NCI-H1048 (cell line): ENCODE data around the gene OXCT2.
"Not testable (repeated sequence)": the region's sequence is repeated elsewhere in the genome, so short reads cannot be mapped to it uniquely, and the experiment has no call there.

Experiments used
- DNase-seq: peaks from one replicate; lab custom pipeline; 2025; lab: John Stamatoyannopoulos, UW

The OXCT2 gene

DNA sequence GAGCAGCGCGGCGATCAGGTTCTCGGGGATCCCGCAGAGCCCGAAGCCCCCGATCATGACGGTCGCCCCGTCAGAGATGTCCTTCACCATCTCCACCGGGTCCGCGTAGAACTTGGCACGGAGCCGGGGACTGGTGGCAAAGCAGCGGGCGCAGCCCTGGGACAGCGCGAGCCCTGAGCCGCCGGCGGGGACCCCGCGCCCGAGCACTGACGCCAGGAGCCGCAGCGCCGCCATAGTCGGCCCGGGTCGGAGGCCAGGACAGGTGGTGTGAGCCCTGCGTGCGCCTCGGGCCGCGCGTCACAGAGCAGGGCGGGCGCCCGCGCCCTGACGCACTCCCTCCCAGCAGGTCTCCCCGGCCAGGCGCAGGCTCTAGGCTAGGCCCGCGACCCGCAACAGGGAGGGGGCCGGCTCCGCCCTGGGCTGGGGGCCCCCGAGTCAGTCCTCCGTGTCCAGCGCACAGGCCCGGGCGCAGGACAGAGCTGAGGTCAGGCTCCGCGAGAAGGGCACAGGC lies at the start of gene OXCT2:
Gene OXCT2 (minus strand): TSS at position 327 of the 511 bp plus-strand sequence. CDS start 93 bp downstream, at position 234.
- not testable (repeated sequence) for DNase-seq

DNA sequence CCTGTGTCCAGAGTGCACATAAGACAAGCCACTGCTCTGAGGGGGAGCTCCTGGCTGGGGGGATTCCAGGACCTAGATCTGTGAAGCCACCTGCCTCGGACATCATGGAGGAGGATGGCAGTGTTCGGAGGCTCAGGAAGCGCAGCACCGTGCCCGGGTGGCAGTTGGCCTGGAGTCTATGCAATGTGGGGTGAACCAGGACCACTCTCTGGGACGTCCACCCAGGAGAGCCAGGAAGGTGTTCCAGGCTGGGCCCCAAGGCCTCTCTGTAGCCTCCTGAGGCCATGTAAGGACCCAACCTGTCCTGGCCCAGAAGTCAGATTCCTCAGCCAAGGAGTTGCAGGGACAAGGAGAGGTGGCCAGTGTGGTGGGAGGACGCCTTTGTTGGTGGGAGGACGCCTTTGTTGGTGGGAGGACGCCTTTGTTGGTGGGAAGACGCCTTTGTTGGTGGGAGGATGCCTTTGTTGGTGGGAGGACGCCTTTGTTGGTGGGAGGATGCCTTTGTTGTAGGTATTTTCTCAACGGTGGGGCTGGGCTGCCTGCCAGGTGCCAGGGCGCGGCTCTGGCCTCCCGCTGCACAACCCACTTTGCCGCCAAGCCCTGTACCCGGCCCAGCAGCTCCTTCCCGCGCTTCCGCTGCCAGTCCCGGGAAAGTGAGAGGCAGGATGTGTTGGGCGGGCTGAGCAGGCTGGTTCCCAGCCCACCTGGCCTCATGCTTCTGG lies 48.1 kb upstream of the OXCT2 start:
- DNase-seq = no peak

DNA sequence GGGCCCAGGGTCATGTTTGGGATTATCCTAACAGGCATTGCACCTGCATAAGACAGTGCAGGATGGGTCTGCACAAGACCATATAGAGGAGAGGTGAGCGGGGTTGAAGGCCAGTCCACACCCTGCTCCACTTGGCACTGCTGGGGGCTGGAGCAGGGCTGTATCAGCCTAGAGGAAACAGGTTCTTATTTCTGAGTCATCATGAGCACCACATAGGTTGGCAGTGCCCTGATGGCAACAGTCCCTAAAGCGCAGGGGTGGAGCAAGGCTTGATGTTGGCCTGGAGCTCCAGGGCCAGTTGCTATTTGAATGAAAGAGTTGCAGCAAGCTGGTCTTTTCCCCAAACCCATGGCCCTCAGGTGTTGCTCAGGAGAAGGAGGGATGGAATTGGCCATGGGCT lies 47.3 kb upstream of the OXCT2 start:
- no peak for DNase-seq

DNA sequence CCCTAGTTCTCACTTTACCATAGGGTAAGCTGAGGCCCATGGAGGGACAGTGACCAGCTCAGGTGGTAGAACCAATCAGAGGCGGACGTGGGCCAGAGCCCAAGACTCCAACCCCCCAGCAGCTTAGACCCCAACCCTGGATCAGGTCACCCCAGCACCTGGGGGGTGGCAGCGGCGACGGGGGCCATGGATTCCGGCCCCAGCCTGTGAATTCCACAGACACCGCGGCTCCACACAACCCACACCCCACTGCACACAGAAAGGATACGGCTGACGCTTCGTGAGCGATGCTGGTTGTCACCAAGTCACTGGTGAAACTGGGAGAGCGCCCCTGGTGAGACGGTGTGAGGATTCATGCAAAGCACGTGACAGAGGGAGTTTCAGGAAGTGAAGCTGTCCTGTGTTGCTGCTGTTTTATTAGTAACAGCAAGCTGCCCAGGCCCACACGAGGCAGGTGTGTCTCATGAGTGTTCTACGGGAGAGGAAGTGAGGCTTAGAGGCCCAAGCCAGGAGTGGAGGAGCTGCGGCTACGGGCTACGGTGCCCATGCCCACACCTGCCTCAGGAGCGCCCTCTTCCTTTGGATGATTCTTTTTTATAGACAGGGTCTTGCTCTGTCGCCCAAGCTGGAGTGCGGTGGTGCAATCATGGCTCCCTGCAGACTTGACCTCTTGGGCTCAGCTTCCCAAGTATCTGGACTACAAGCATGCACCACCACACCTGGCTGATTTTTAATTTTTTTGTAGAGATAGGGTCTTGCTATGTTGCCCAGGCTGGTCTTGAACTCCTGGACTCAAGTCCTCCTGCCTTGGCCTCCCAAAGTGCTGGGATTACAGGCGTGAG lies 46.2 kb upstream of the OXCT2 start:
- not testable (repeated sequence) for DNase-seq

DNA sequence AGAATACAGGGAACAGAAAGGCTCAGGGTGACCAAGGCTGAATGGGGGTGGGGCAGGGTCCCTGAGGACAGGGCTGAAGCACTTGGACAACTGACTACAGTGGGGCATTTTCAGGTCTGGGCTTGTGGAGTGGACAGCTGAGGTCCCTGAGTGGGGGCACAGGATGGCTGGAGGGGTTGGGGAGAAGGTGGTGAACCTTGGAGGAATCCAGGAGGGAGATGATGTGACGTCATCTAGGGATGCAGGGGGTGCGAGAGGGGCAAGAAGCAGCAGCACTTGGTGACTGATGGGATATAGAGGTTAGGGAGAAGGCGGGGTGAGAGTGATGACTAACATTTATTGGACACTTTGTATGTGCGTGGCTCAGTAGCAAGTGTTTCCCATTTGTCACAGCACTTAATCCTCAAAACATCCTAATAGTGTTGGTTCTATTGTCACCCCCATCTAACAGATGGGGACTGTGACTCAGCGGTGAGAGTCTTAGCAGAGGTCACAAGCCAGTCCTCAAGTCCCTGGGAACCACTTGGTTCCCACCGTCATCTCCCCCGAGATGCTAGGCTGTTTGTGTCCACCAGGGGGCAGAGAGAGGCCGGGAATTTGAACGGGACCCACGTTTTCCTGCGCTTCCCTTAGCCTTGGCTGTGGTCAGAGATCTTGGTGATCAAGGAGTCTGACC lies 45.4 kb upstream of the OXCT2 start:
- DNase-seq = no peak

DNA sequence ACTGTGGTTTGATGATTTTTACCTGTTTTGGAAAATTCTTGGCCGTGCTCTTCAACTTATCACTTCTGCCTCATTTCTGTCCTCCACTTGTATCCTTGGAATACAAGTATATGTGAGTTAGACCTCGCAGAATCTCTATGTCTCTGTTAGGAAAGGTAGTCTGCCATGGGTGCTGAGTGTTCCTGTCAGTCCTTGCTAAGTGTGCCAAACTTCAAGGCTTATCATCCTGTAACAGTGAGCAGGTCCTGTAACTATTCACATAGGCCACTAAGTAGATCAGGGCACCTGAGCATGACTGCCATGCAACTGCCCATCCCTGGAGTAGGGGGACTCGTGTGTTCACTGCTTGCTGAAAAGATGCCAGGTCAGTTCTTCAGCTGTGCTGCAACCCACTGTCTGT lies 41.8 kb upstream of the OXCT2 start:
- DNase-seq = no peak

DNA sequence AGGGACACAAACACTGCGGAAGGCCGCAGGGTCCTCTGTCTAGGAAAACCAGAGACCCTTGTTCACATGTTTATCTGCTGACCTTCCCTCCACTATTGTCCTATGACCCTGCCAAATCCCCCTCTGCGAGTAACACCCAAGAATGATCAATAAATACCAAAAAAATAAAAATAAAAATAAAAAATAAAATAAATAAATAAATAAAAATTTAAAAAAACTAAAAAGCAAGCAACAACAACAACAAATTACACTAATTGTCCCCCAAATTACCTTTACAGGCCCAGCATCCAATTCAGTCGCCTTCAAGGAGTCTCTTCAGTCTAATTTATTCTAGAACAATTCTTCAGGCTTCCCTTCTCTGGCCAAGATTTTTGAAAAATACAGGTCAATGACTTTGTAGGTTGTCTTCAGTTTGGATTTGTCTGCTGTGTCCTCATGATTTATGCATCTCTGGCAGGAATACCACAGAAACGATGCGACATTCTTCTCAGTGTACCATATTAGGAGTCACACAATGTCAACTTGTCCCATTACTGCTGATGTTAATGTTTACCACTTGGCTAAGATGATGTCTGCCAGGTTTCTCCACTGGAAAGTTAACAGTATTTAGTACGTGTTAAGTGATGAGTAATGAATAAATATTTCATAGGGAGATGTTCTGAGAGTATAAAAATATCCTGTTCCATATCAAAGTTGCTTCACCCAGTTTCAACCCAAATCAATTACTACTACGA lies 37.8 kb upstream of the OXCT2 start:
- no peak for DNase-seq

DNA sequence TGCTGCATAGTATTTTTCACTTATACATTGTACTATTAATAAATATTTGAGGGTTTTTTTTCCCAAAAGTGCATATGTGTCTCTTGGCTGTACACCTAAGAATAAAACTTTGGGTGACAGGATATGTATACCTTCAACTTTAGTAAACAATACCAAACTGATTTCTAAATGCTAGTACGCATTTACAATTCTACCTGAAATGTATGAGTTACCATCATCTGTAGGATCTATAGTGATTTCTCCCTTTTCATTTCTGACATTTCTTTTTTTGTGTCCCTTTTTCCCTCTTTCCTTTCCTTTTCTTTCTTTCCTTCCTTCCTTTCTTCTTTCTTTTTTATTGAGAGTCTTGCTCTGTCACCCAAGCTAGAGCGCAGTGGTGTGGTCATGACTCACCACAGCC lies 34.2 kb upstream of the OXCT2 start:
- DNase-seq = no peak

DNA sequence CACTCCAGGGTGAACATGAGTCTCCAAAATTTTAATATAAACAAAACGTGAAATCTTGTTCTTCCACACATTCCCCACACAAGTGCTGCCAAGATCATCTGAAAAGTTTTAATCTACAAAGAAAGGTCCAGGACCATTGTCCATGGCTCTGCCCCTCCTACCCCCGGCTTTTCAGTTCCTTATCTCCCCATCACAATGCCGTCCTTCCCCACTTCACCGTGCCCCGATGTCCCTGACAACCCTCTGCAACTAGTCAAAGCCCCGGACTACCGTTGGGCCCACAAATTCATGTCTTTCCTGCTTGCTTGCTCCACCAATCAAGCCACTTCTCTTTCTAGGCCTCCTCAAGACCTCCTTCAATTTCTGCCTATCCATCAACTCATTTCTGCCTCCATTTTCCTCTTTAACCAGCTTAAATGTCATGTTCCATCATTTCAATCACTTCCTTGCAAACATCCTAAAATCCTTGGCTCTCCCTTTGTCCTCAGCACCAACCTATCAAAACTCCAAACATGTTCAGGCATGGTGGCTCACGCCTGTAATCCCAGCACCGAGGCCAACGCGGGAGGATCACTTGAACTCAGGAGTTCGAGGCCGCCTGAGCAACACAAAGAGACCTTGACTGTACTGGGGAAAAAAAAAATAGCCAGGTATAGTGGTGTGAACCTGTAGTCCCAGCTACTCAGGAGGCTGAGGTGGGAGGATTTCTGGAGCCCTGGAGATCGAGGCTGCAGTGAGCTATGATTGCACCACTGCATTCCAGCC lies 31.5 kb upstream of the OXCT2 start:
- no peak for DNase-seq

DNA sequence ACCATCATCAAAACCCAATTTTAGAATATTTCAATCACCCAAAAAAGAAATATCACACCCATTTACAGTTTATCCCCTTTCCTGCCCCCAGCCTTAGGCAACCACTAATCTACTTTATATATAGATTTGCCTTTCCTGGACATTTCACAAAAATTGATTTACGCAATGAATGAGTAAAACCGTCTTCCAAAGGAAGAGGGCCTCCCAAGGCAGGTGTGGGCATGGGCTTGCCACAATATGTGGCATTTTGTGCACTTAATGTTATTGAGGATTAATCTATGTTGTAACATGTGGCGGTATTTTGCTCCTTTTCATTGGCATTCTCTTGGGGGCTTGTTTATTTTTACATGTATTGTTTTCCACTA lies 29.3 kb upstream of the OXCT2 start:
- DNase-seq = no peak

DNA sequence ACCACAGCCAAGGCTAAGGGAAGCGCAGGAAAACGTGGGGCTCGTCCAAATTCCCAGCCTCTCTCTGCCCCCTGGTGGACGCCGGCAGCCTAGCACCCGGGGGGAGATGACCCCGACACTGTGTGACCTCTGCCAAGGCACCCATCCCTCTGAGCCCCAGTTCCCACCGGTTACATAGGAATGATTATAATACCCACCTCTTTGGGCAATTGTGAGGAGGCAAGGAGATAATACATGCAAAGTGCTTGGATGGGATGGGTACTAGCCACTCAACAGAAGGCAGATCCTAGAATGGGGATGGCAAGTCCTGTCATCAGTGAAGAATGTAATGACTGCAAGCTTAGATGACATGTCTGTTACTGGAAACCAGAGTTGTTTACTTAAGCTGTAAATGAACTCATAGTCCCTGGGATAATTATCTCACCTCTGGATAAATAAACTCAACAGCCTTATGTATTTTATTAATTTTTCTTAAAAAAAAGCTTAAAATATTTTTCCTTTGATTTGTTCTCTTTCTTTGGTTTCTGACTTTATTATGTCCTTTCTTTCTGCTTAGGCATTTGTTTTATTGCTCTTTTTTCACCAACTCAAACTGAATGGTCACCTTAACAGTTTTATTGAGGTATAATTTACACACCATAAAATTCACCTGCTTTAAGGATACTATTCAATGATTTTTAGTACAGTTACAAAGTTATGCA lies 28.8 kb upstream of the OXCT2 start:
- DNase-seq = no peak

DNA sequence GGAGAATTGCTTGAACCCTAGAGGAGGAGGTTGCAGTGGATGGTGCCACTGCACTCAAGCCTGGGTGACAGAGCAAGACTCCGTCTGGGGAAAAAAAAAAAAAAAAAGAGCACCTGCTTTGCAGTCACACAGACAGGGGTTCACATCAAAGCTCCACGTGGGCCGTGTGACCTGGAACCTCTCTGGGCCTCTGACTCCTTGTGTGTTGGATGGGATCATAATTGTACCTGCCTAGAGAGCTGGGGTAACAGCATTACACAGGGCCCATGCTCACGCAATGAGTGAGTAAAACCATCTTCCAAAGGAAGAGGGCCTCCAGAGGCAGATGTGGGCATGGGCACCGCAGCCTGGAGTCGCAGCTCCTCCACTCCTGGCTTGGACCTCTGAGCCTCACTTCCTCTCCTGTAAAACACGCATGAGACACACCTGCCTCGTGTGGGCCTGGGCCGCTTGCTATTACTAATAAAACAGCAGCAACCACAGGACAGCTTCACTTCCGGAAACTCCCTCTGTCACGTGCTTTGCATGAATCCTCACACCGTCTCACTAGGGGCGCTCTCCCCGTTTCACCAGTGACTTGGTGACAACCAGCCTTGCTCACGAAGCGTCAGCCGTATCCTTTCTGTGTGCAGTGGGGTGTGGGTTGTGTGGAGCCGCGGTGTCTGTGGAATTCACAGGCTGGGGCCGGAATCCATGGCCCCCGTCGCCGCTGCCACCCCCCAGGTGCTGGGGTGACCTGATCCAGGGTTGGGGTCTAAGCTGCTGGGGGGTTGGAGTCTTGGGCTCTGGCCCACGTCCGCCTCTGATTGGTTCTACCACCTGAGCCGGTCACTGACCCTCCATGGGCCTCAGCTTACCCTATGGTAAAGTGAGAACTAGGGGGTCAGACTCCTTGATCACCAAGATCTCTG lies 28.0 kb upstream of the OXCT2 start:
- DNase-seq = not testable (repeated sequence)

DNA sequence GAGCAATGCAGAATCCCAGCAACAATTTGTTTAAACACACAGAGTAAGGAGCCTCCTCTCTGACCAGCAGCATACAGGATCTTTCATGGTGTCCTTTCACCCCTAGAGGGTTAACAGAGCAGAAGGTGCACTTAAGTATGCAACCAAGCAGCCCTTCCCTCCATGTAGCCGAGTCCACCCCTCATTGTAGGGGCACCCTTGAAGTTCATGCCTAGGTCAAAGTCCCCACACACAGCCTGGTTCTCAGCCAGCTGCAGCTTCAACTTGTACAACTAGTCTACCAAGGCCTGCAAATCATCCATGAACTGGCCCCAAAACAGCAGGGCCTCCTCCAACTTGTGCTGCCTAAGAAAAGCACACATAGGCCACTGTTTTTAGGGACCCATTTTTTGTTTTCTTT lies 24.5 kb upstream of the OXCT2 start:
- no peak for DNase-seq

DNA sequence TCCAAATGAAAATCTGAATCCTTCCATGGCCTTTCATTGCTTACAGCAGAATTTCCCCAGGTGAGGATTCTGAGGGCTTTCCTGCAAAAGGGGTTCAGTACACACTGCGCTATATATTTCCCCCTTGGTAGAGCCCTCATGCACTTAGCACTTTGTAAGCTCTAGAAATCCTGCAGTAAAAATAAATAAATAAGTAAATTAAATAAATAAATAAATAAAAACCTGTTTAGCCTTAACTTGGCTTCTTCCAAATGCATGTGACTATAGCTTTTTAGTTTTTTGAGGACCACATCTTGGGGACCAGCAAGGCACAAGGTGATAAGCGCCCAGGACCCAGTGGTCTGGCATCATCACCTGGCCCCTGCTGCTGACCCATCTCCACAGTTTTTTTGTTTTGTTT lies 20.7 kb upstream of the OXCT2 start:
- no peak for DNase-seq

DNA sequence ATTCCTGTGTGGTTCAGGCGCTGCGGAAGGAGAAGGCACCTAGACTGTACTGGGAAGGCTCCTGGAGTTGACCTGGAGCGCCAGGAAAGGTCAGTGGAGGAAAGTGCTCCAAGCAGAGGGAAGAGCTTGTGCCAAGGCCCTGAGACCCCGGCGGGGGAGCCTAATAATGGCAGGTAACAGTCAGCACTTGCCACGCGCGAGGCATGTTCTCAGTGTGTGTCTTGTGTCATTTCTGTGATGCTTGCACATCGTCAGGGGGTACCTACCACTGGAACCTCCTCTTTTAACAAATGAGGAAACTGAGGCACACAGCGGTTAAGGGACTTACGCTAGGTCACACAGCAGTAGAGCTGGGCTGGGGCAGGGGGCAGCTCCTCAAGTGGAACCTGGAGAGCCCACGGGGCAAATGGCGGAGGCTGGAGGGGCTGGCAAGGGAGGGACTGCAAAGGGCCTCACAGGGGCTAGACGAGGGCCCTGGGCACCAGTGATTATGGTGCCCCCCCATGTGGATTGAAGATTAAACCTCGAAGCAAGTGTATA lies 18.5 kb upstream of the OXCT2 start:
- DNase-seq = no peak

DNA sequence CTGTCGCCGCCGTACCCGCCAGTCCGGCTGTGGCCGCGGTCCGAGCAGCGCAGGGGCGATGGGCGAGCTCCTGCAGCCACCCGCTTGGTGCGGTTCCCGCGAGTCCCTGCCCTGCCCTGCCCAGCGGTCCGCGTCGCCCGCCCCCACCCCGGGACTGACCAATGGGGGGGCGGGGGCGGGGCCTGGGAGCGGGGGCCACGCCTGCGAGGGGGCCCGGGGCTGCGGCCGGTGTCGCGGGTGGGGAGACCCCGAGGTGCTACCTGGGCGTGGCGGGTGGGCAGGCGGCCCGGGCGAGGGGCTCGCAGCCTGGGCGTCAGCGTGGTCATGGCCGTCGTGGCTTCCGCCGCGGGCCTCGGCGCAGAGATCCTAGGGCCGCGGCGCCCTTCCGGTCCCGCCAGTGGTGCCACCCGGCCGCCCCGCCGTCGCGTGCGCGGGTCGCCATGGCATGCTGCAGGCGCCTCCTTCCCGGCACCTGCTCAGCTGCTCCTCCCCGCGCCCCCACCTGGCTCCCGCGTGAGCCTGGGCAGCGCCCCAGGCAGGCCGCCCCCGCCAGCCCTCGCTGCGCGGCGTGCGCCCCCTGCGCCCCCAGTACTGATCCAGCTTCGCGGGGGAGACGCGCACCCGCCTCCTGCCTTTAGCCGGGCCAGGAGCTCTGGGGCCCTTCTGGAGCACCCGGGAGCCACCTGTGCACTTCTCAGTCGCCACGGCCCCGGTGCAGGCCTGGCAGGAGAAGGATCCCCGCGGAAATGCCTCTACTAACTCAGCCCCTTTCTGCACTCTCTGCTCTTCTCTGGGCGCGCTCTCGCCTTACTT lies 17.8 kb upstream of the OXCT2 start, which contains the start of gene BMP8B:
Gene BMP8B (minus strand): TSS at position 108 of the 813 bp plus-strand sequence. CDS start 380 bp downstream, outside the sequence.
- no peak for DNase-seq

DNA sequence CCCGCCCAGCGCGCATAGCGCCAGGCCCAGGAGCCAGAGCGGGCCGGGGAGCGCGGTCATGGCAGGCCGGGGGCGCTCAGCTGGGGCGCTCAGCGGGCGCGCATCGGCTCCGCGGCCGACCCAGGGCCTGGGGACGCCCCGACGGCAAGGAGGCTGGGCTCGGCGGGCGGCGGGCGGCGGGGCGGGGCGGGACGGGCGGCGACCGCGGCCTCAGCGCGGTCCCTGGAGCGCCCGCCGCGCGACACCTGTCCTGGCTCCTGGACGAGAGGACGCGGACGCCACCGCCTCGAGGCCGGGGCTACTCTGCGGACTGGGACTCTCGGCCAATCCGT lies 17.2 kb upstream of the OXCT2 start:
- DNase-seq = no peak

DNA sequence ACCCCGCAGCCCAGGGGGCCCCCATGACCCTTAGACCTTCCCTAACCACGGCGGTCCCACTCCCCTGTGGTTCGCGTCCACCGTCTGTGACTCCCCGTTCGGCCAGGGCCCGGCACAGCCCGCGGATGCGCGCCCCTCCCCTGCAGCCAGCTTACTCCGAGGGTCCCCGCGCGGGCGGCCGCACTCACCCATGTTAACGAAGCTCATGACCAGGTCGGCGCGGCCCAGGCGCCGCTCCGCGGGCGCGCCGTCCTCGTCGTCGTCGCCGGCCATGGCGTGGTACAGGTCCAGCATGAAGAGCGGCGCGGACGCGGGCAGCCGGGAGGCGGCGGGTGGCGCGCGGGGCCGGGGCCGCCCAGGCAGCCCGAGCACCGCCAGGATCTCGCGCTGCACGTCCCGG lies 16.8 kb upstream of the OXCT2 start:
- DNase-seq = not testable (repeated sequence)
